ENCODE measurements around the gene MON2. TPM values are rescaled to one million over a fixed set of nuclear protein-coding genes. Genes with fewer than 3 reads are reported as not detected.

The MON2 gene
- total and polyA plus RNA-seq, 2 donors (not counting 1 experiment from before 2014, with no cell fraction given), result 12.3 to 43.8 TPM

GRCh38 chr12:62429457-62429856 is 37.2 kb upstream of the MON2 start:
- Histone ChIP-seq H3K4me2 (ENCODE audit: extremely low read depth, insufficient read depth, low read length) (no peak overlapping the region), H3K9ac (ENCODE audit: insufficient read depth, low read length) (no peak overlapping the region), H3K36me3 (ENCODE audit: control insufficient read depth, insufficient read depth, low read length) (no peaks in the 10 kb centered on the region), H3K4me3 (replicated peaks in 1 of 4; ENCODE audit: control extremely low read depth in 1 of 4, insufficient read depth in 1 of 4, low read depth in 3 of 4, low read length in 4 of 4) (no peak overlapping the region), H3K27ac (ENCODE audit: insufficient read depth, low read length) (no peak overlapping the region), H3K4me1 (ENCODE audit: control insufficient read depth, extremely low read depth, insufficient read depth, low read length) (no peaks in the 10 kb centered on the region), H3K79me2 (ENCODE audit: control insufficient read depth, insufficient read depth, low read length) (no peaks in the 10 kb centered on the region), H3K9me3 (ENCODE audit: control insufficient read depth, insufficient read depth, low read depth, low read length) (no peaks in the 10 kb centered on the region), H2AFZ (ENCODE audit: low read length) (no peak overlapping the region), H4K20me1 (ENCODE audit: control insufficient read depth, extremely low read depth, insufficient read depth, low read length) (no peaks in the 10 kb centered on the region), H3K27me3 (ENCODE audit: control insufficient read depth, insufficient read depth, low read length) (peaks cover 3% of the 10 kb centered on the region)
- TF ChIP-seq EZH2 (IDR thresholded peaks at IDR 0.05; ENCODE audit: low read length, missing control alignments), result no peak
- no peak for TF ChIP-seq CTCF (conservative IDR thresholded peaks at IDR 0.05 in 1 of 2, IDR thresholded peaks at IDR 0.05 in 1 of 2; ENCODE audit: low read depth in 1 of 2, low read length in 2 of 2)
- no peak for DNase-seq (ENCODE audit: low read depth in 2 of 2)

- Histone ChIP-seq H4K20me1 (ENCODE audit: control insufficient read depth, extremely low read depth, insufficient read depth, low read length) (no peaks in the 10 kb centered on the region), H3K4me1 (ENCODE audit: control insufficient read depth, extremely low read depth, insufficient read depth, low read length) (peaks cover 2% of the 10 kb centered on the region), H3K9me3 (ENCODE audit: control insufficient read depth, insufficient read depth, low read depth, low read length) (no peaks in the 10 kb centered on the region), H3K36me3 (ENCODE audit: control insufficient read depth, insufficient read depth, low read length) (no peaks in the 10 kb centered on the region), H3K4me3 (replicated peaks in 1 of 4; ENCODE audit: control extremely low read depth in 1 of 4, insufficient read depth in 1 of 4, low read depth in 3 of 4, low read length in 4 of 4) (peak overlapping the region; percentile 38 to 70 (median 49)), H3K27ac (ENCODE audit: insufficient read depth, low read length) (no peak overlapping the region), H3K79me2 (ENCODE audit: control insufficient read depth, insufficient read depth, low read length) (no peaks in the 10 kb centered on the region), H3K9ac (ENCODE audit: insufficient read depth, low read length) (no peak overlapping the region), H2AFZ (ENCODE audit: low read length) (peak overlapping the region; percentile 35), H3K4me2 (ENCODE audit: extremely low read depth, insufficient read depth, low read length) (peak overlapping the region; percentile 54), H3K27me3 (ENCODE audit: control insufficient read depth, insufficient read depth, low read length) (peaks cover 3% of the 10 kb centered on the region)
- no peak for DNase-seq (ENCODE audit: low read depth in 2 of 2)
- TF ChIP-seq EZH2 (IDR thresholded peaks at IDR 0.05; ENCODE audit: low read length, missing control alignments), result no peak
- no peak for TF ChIP-seq CTCF (conservative IDR thresholded peaks at IDR 0.05 in 1 of 2, IDR thresholded peaks at IDR 0.05 in 1 of 2; ENCODE audit: low read depth in 1 of 2, low read length in 2 of 2)
These were observed 31.9 kb upstream of the MON2 start for GRCh38 chr12:62434494-62435302.

GRCh38 chr12:62435303-62436163 is 31.1 kb upstream of the MON2 start:
- H3K36me3 ChIP-seq (ENCODE audit: control insufficient read depth, insufficient read depth, low read length), result no peaks in the 10 kb centered on the region
- H2AFZ ChIP-seq (ENCODE audit: low read length), result peak overlapping the region; percentile 35
- peaks cover 2% of the 10 kb centered on the region for H3K4me1 ChIP-seq (ENCODE audit: control insufficient read depth, extremely low read depth, insufficient read depth, low read length)
- peak overlapping the region; percentile 38 to 70 (median 49) for H3K4me3 ChIP-seq (replicated peaks in 1 of 4; ENCODE audit: control extremely low read depth in 1 of 4, insufficient read depth in 1 of 4, low read depth in 3 of 4, low read length in 4 of 4)
- H3K27me3 ChIP-seq (ENCODE audit: control insufficient read depth, insufficient read depth, low read length), result peaks cover 3% of the 10 kb centered on the region
- no peak overlapping the region for H3K27ac ChIP-seq (ENCODE audit: insufficient read depth, low read length)
- peak overlapping the region; percentile 54 for H3K4me2 ChIP-seq (ENCODE audit: extremely low read depth, insufficient read depth, low read length)
- DNase-seq (ENCODE audit: low read depth in 2 of 2), result peak; percentile 59 to 74
- H3K9me3 ChIP-seq (ENCODE audit: control insufficient read depth, insufficient read depth, low read depth, low read length), result no peaks in the 10 kb centered on the region
- no peak for TF ChIP-seq EZH2 (IDR thresholded peaks at IDR 0.05; ENCODE audit: low read length, missing control alignments)
- TF ChIP-seq CTCF (conservative IDR thresholded peaks at IDR 0.05 in 1 of 2, IDR thresholded peaks at IDR 0.05 in 1 of 2; ENCODE audit: low read depth in 1 of 2, low read length in 2 of 2), result peak; percentile 63 to 79
- no peaks in the 10 kb centered on the region for H4K20me1 ChIP-seq (ENCODE audit: control insufficient read depth, extremely low read depth, insufficient read depth, low read length)
- H3K9ac ChIP-seq (ENCODE audit: insufficient read depth, low read length), result no peak overlapping the region
- H3K79me2 ChIP-seq (ENCODE audit: control insufficient read depth, insufficient read depth, low read length), result no peaks in the 10 kb centered on the region
